NCI-H1105 (cell line): Measurements from ENCODE around the gene OR13C8.
A peak's percentile ranks its signal among the peaks of the same experiment; 100 is the strongest.
"Not testable (repeated sequence)": the region's sequence is repeated elsewhere in the genome, so short reads cannot be mapped to it uniquely, and the experiment has no call there.

Experiments used
- DNase-seq: peaks from one replicate; lab custom pipeline; 2025; lab: John Stamatoyannopoulos, UW

Gene OR13C8

GRCh38 chr9:104568868-104569267 is at the start of gene OR13C8:
Gene OR13C8 (plus strand): TSS chr9:104569168. CDS start chr9:104569168, 0 bp downstream.
- no peak for DNase-seq

GRCh38 chr9:104520241-104520640 is 48.7 kb upstream of the OR13C8 start:
- DNase-seq: not testable (repeated sequence)

GRCh38 chr9:104527109-104527508 is 41.9 kb upstream of the OR13C8 start, which contains the start of gene OR13C4:
Gene OR13C4 (minus strand): TSS chr9:104527209. CDS start chr9:104527209, 0 bp downstream.
- DNase-seq: no peak

- DNase-seq: no peak
Observed at GRCh38 chr9:104536756-104537155, 32.2 kb upstream of the OR13C8 start, which contains the start of gene OR13C3. Gene OR13C3 (minus strand): TSS chr9:104536856. CDS start chr9:104536723, 133 bp downstream.

GRCh38 chr9:104539275-104539674 is 29.7 kb upstream of the OR13C8 start:
- DNase-seq: no peak

GRCh38 chr9:104544644-104545043 is 24.3 kb upstream of the OR13C8 start:
- no peak for DNase-seq

GRCh38 chr9:104553261-104553660 is 15.7 kb upstream of the OR13C8 start:
- DNase-seq: no peak

GRCh38 chr9:104555521-104555920 is 13.4 kb upstream of the OR13C8 start:
- DNase-seq: no peak

- no peak for DNase-seq
Observed at GRCh38 chr9:104556830-104557634, 11.9 kb upstream of the OR13C8 start.

- no peak for DNase-seq
Observed at GRCh38 chr9:104564358-104564757, 4.6 kb upstream of the OR13C8 start.

GRCh38 chr9:104572612-104573011 is 3.6 kb downstream of the OR13C8 start:
- DNase-seq: no peak

GRCh38 chr9:104575456-104575855 is 6.5 kb downstream of the OR13C8 start:
- DNase-seq: no peak

GRCh38 chr9:104577263-104577662 is 8.3 kb downstream of the OR13C8 start:
- no peak for DNase-seq

GRCh38 chr9:104580562-104580961 is 11.6 kb downstream of the OR13C8 start:
- no peak for DNase-seq

- DNase-seq: no peak
Observed at GRCh38 chr9:104586496-104587180, 17.7 kb downstream of the OR13C8 start.

GRCh38 chr9:104589626-104590025 is 20.7 kb downstream of the OR13C8 start:
- DNase-seq: no peak

GRCh38 chr9:104598749-104599148 is 29.8 kb downstream of the OR13C8 start:
- DNase-seq: not testable (repeated sequence)

GRCh38 chr9:104599313-104599712 is 30.3 kb downstream of the OR13C8 start, which contains the start of gene OR13C5:
Gene OR13C5 (minus strand): TSS chr9:104599413. CDS start chr9:104599413, 0 bp downstream.
- not testable (repeated sequence) for DNase-seq

GRCh38 chr9:104604801-104605200 is 35.8 kb downstream of the OR13C8 start:
- no peak for DNase-seq

GRCh38 chr9:104605527-104605926 is 36.6 kb downstream of the OR13C8 start, which contains the start of gene OR13C2:
Gene OR13C2 (minus strand): TSS chr9:104605627. CDS start chr9:104605627, 0 bp downstream.
- not testable (repeated sequence) for DNase-seq

GRCh38 chr9:104606152-104606551 is 37.2 kb downstream of the OR13C8 start:
- DNase-seq: peak; percentile 53

GRCh38 chr9:104608336-104608735 is 39.4 kb downstream of the OR13C8 start:
- no peak for DNase-seq

- DNase-seq: no peak
Observed at GRCh38 chr9:104611213-104611612, 42.2 kb downstream of the OR13C8 start.
